Transverse colon (tissue), 4 donors: Measurements from ENCODE around the gene CCL11. TPM values are rescaled to one million over a fixed set of nuclear protein-coding genes. Genes with fewer than 3 reads are reported as not detected.

Source experiments
- DNase-seq: peaks from one replicate; pipeline ENCODE4 v3.0.0-alpha.2; 2019
- H3K27ac ChIP-seq, 4 donors: fragments of 200-600 bp; sonication (generic); 2 replicates each; pipeline ENCODE4 v1.5.1; 2016 to 2018; ENCODE audit warnings: inconsistent platforms in 4 of 4
- H3K27me3 ChIP-seq: fragments of 200-600 bp; sonication (generic); 2 replicates; pipeline ENCODE4 v1.5.1; 2017; ENCODE audit warnings: inconsistent platforms
- H3K36me3 ChIP-seq, 4 donors: fragments of 200-600 bp; sonication (generic); 2 replicates each; pipeline ENCODE4 v1.5.1; 2017 to 2019; ENCODE audit warnings: inconsistent platforms in 4 of 4
- H3K4me1 ChIP-seq, 4 donors: fragments of 200-600 bp; sonication (generic); 2 replicates each; pipeline ENCODE4 v1.5.1; 2017 to 2020; ENCODE audit warnings: inconsistent platforms in 4 of 4
- H3K4me3 ChIP-seq, 4 donors: fragments of 200-600 bp; sonication (generic); 1 replicate in 1 of 4; 2 replicates in 3 of 4; pipeline versions ENCODE4 v1.5.1 to v1.6.1; 2017 to 2019; ENCODE audit warnings: inconsistent platforms in 4 of 4
- H3K9me3 ChIP-seq, 2 donors: fragments of 200-600 bp; sonication (generic); 2 replicates each; pipeline ENCODE4 v1.5.1; 2017 to 2019; ENCODE audit warnings: inconsistent platforms in 2 of 2
- EP300 ChIP-seq: sonication (generic); formaldehyde crosslinking; IDR thresholded peaks from one replicate; pipeline ENCODE4 v1.6.1; 2017; ENCODE audit warnings: antibody characterized with exemption, low read depth
- POLR2A ChIP-seq: fragments of 450-650 bp; IDR thresholded peaks from one replicate; pipeline ENCODE4 v1.6.1; 2016; ENCODE audit warnings: antibody characterized with exemption, mild to moderate bottlenecking, moderate library complexity
- POLR2AphosphoS5 ChIP-seq, 3 donors: sonication (generic); formaldehyde crosslinking; IDR thresholded peaks; one replicate each; pipeline ENCODE4 v1.6.1; 2016; ENCODE audit warnings: antibody characterized with exemption in 3 of 3
- WGBS, 2 donors: methylation state at CpG; one replicate each; pipeline ENCODE4 v1.1.5; 2018; ENCODE audit warnings: low coverage in 1 of 2; 5-methylcytosine and 5-hydroxymethylcytosine counted together
- in situ Hi-C, 4 donors: fragments of 200-750 bp; cut with MboI; loops; one replicate each; pipeline versions ENCODE4 v1.15.0 to v1.15.1; 2017; ENCODE audit warnings: low sequenced_read_pairs in 3 of 4, low pct_ligation_motif_present in 1 of 4, low pct_unique_long_range_greater_than_20kb in 1 of 4
- intact Hi-C: fragments of 100-400 bp; cut with DNase I; formaldehyde crosslinking; loops from one replicate; pipeline ENCODE4 v1.15.1; 2023; ENCODE audit warnings: low total_unique reads
- total RNA-seq, 4 donors: library from RNA; depleted of rRNA; stranded (reverse); fragments of >200 nt; gene quantifications; one replicate each; pipeline ENCODE4 v1.1.0, GENCODE V29; 2016
- TF ChIP-seq, protein P1 (sequence below), 5 experiments: fragments of 200-600 bp in 3 of 5; fragments of 450-650 bp in 2 of 5; sonication (generic) in 3 of 5; IDR thresholded peaks; 1 replicate in 2 of 5; 2 replicates in 3 of 5; pipeline ENCODE4 v1.5.1; 2016 to 2017; ENCODE audit warnings: antibody characterized with exemption in 5 of 5, inconsistent platforms in 3 of 5, mild to moderate bottlenecking in 2 of 5, moderate library complexity in 1 of 5

CCL11 gene
- total RNA-seq, 4 donors from 2014 or later: 3.0 to 10.5 (median 5.8) TPM

DNA sequence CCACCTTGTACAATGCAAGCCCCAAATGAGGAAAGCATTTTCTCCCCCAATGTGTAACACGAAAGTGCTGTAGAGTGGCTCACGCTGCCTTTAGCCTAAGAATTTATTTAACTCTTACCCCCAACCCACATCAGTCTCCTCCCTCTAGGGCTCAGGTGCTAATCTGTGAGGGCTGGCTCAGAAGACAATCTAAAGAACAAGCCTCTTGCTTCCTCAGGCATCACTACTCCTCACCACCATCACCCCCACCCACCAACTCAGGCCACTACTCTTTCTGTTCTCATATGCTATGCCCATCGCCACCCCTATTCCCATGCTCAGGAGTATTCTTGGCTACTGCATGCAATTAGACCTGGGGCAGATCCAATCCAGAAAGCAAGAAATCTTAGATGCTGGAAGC lies 34.4 kb upstream of the CCL11 start:
- Histone ChIP-seq H3K9me3 (no peaks in the 10 kb centered on the region), H3K4me3 (no peak overlapping the region), H3K27me3 (no peaks in the 10 kb centered on the region), H3K4me1 (peaks cover 43 to 79% (median 62%) of the 10 kb centered on the region in 4 donors), H3K27ac (peak overlapping the region in 2 of 4 donors; percentile 83 to 87), H3K36me3 (no peaks in the 10 kb centered on the region)
- intact Hi-C loops: no loop called here
- in situ Hi-C loops: no loop called here
- TF ChIP-seq POLR2AphosphoS5 (IDR thresholded peaks at IDR 0.05): no peak
- DNase-seq: no peak
- 70 to 92% methylated on average over 2 to 3 of the region's 3 CpGs for WGBS, 2 donors

DNA sequence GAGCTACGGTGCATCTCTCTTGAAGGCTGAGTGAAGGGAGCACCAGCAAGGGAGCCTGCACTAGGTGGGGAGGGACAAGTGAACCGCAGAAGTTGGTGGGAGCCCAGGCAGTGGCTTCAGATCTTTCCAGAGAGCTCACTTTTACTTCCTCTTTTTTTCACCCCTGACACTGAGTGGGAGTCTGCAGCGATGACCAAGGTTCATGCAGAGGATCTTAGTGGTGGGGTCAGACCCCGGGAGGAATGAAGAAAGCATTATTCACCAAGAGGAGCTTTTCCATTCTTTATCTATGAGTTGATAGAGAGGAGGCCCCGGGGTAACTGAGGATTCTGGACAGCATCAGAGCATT lies 33.5 kb upstream of the CCL11 start:
- DNase-seq: no peak
- in situ Hi-C loops (no loop called here), intact Hi-C loops (no loop called here)
- H3K4me3 ChIP-seq: no peak overlapping the region
- peaks cover 43 to 79% (median 62%) of the 10 kb centered on the region in 4 donors for H3K4me1 ChIP-seq
- TF ChIP-seq POLR2A (no peak), EP300 (no peak)
- TF ChIP-seq, protein P1, sequence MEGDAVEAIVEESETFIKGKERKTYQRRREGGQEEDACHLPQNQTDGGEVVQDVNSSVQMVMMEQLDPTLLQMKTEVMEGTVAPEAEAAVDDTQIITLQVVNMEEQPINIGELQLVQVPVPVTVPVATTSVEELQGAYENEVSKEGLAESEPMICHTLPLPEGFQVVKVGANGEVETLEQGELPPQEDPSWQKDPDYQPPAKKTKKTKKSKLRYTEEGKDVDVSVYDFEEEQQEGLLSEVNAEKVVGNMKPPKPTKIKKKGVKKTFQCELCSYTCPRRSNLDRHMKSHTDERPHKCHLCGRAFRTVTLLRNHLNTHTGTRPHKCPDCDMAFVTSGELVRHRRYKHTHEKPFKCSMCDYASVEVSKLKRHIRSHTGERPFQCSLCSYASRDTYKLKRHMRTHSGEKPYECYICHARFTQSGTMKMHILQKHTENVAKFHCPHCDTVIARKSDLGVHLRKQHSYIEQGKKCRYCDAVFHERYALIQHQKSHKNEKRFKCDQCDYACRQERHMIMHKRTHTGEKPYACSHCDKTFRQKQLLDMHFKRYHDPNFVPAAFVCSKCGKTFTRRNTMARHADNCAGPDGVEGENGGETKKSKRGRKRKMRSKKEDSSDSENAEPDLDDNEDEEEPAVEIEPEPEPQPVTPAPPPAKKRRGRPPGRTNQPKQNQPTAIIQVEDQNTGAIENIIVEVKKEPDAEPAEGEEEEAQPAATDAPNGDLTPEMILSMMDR (IDR thresholded peaks at IDR 0.05): no peak
- no peaks in the 10 kb centered on the region for H3K27me3 ChIP-seq
- H3K27ac ChIP-seq: peak overlapping the region; percentile 74 to 88 (median 85)
- no peaks in the 10 kb centered on the region for H3K9me3 ChIP-seq
- 47% methylated on average over 5 of the region's 5 CpGs; no CpG with 5 or more reads in 1 of the 2 donors for WGBS, 2 donors
- H3K36me3 ChIP-seq: no peaks in the 10 kb centered on the region

DNA sequence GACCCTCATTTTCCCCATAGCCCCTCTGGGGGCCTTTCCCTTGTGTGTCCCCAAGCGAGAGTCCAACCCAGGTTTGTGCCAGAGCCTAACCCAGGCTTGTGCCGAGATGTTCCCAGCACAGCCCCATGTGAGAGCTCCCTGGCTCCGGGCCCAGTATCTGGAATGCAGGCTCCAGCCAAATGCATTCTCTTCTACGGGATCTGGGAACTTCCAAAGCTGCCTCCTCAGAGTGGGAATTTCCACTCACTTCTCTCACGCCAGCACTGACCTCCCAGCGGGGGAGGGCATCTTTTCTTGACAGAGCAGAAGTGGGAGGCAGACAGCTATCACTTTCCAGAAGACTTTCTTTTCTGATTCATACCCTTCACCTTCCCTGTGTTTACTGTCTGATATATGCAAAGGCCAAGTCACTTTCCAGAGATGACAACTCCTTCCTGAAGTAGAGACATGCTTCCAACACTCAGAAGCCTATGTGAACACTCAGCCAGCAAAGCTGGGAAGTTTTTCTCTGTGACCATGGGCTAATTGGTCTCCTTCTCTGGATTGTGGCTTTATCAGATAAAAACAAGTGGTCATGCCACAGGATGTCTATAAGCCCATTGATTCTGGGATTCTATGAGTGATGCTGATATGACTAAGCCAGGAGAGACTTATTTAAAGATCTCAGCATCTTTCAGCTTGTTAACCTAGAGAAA lies 33.0 kb upstream of the CCL11 start:
- in situ Hi-C loops: no loop called here
- intact Hi-C loops: no loop called here
- Histone ChIP-seq H3K9me3 (no peaks in the 10 kb centered on the region), H3K27ac (peak overlapping the region; percentile 74 to 88 (median 85)), H3K36me3 (no peaks in the 10 kb centered on the region), H3K4me1 (peaks cover 43 to 76% (median 61%) of the 10 kb centered on the region in 4 donors), H3K27me3 (no peaks in the 10 kb centered on the region), H3K4me3 (no peak overlapping the region)
- TF ChIP-seq POLR2A (no peak), POLR2AphosphoS5 (IDR thresholded peaks at IDR 0.05) (peak; percentile 70 to 80 (median 77)), EP300 (peak; percentile 63)
- TF ChIP-seq, protein P1 (IDR thresholded peaks at IDR 0.05): no peak
- WGBS, 2 donors: 17% methylated on average over 6 of the region's 6 CpGs; no CpG with 5 or more reads in 1 of the 2 donors
- peak; percentile 81 for DNase-seq

DNA sequence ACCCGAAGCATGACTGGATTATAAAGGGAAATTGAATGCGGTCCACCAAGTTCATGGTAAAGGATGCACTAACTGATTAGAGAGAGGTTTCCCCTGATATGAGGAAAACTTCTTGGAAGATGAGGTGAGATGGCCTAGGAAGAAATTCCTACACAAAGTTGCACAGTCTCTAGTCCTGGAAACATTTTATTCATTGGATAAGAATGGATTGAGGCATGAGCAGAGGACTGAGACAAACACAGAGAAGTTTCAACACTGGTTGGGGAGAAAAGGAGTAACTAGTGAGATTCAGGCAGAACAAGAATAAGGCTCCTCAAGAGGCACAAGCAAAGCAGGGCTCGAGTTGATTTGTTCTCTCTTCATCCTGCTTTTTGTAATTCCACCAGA lies 32.4 kb upstream of the CCL11 start:
- intact Hi-C loops: no loop called here
- DNase-seq: no peak
- peaks cover 43 to 72% (median 59%) of the 10 kb centered on the region in 4 donors for H3K4me1 ChIP-seq
- no peaks in the 10 kb centered on the region for H3K36me3 ChIP-seq
- H3K27ac ChIP-seq: peak overlapping the region; percentile 74 to 88 (median 85)
- WGBS, 2 donors: 50 to 56% methylated on average over 1 to 3 of the region's 3 CpGs
- H3K4me3 ChIP-seq: no peak overlapping the region
- H3K9me3 ChIP-seq: no peaks in the 10 kb centered on the region
- TF ChIP-seq POLR2AphosphoS5 (IDR thresholded peaks at IDR 0.05): no peak
- TF ChIP-seq, protein P1 (IDR thresholded peaks at IDR 0.05): no peak
- no peak for TF ChIP-seq POLR2A
- no peaks in the 10 kb centered on the region for H3K27me3 ChIP-seq
- in situ Hi-C loops: no loop called here

DNA sequence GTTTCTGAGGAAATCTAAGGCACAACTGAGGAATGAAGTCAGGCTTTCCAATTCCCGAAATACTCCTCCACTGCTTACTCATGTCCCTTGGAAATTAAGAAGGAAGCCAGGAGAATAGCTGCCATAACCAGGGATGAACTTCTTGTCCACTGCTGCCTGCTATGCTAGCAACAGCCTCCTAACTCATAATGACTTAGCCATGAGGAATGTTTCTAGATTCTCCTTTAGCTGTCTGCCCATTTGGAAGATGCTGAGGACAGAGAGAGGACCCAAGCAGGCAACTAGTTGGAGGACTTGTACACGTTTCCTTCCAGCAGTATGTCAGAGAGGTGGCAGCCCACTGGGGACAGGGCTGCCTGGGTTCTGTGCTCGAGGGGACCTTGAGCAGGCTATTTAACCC lies 31.4 kb upstream of the CCL11 start:
- DNase-seq: no peak
- Histone ChIP-seq H3K9me3 (no peaks in the 10 kb centered on the region), H3K4me3 (no peak overlapping the region), H3K27me3 (no peaks in the 10 kb centered on the region), H3K27ac (peak overlapping the region; percentile 74 to 88 (median 85)), H3K36me3 (no peaks in the 10 kb centered on the region), H3K4me1 (peaks cover 35 to 62% (median 50%) of the 10 kb centered on the region in 4 donors)
- intact Hi-C loops (no loop called here), in situ Hi-C loops (no loop called here)
- WGBS, 2 donors: 36 to 48% methylated on average over 3 of the region's 3 CpGs
- TF ChIP-seq POLR2AphosphoS5 (IDR thresholded peaks at IDR 0.05) (peak; percentile 58 to 72 (median 68)), POLR2A (no peak), EP300 (peak; percentile 49)
- TF ChIP-seq, protein P1 (IDR thresholded peaks at IDR 0.05): no peak
